Neural crest cell (in vitro differentiated cells): ENCODE measurements around the gene PODNL1. TPM values are rescaled to one million over a fixed set of nuclear protein-coding genes. Genes with fewer than 3 reads are reported as not detected.
"Not testable (repeated sequence)": the region's sequence is repeated elsewhere in the genome, so short reads cannot be mapped to it uniquely, and the experiment has no call there.

ENCODE experiments used
- DNase-seq: peaks from one replicate; pipeline ENCODE4 v3.0.0; 2021; ENCODE audit warnings: low read depth, mixed read lengths, low spot score
- H3K27ac Mint-ChIP-seq: one replicate; pipeline ENCODE4 v1.8.0; 2021; ENCODE audit warnings: mild to moderate bottlenecking, mixed read lengths; ENCODE audit not compliant: unreplicated experiment
- H3K27me3 Mint-ChIP-seq: 2 replicates; pipeline ENCODE4 v1.8.0; 2021; ENCODE audit warnings: low read depth, mild to moderate bottlenecking, mixed read lengths
- H3K36me3 Mint-ChIP-seq: 2 replicates; pipeline ENCODE4 v1.8.0; 2021; ENCODE audit warnings: low read depth, mild to moderate bottlenecking, mixed read lengths
- H3K4me1 Mint-ChIP-seq: 2 replicates; pipeline ENCODE4 v1.8.0; 2021; ENCODE audit warnings: mixed read lengths
- H3K4me3 Mint-ChIP-seq: one replicate; pipeline ENCODE4 v1.8.0; 2021; ENCODE audit warnings: mild to moderate bottlenecking, mixed read lengths
- H3K9me3 Mint-ChIP-seq: 2 replicates; pipeline ENCODE4 v1.8.0; 2021; ENCODE audit warnings: mixed read lengths
- total RNA-seq: library from RNA; stranded (reverse); gene quantifications from 2 replicates; pipeline ENCODE4 v1.2.1, GENCODE V29; 2021
- TF ChIP-seq, protein P1 (sequence below): fragments of 200-600 bp; sonication (generic); conservative IDR thresholded peaks from 2 replicates; pipeline ENCODE4 v1.5.0; 2021; ENCODE audit warnings: antibody characterized with exemption, mild to moderate bottlenecking

Gene PODNL1
- total RNA-seq, 1 donor from 2014 or later = 0.42 TPM

DNA sequence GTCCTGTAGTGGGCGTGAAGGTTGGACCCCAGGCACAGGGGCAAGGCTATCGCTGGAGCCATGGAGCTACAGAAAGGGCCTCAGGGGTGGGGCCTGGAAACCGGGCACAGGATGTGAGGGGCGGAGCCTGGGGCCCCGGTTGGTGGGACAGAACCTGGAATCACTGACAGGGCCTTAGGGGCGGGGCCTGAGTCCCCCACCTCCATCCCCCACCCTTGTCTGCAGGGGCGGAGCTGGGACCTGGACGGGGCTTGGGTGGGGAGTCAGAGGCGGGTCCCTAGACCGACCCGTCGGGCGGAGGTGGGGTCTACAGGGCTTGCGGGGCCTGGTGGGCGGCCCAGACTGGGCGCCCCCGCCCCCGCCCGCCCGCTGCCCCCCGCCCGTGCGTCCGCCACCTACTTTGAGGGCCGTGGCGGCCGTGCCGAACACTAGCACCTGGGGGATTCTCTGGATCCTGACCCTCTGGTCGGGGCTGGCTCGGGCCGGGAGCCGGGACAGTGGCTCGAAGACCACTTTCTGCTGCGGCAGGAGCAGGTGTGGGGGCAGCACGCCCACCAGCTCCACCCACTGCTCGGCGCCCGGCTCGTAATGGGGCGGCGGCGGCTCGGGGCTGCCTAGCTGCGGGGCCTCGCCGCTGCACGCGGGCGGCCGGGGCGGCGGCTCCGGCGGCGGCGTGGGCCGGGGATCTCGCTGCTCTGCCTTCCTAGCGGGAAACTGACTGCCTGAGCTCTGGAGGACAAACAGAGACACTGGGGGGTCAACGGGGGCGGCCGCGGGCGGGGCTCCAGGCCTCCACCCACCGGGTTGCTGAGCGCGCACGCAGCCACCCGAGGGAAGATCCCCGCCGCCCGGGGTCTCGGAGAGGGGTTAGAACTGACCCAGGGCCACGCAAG lies 40.4 kb upstream of the PODNL1 start:
- peak; percentile 67 for DNase-seq
- H3K36me3 Mint-ChIP-seq = peaks cover 2% of the 10 kb centered on the region
- H3K27ac Mint-ChIP-seq = no peak overlapping the region
- peak overlapping the region; percentile 54 for H3K4me3 Mint-ChIP-seq
- TF ChIP-seq, protein P1, sequence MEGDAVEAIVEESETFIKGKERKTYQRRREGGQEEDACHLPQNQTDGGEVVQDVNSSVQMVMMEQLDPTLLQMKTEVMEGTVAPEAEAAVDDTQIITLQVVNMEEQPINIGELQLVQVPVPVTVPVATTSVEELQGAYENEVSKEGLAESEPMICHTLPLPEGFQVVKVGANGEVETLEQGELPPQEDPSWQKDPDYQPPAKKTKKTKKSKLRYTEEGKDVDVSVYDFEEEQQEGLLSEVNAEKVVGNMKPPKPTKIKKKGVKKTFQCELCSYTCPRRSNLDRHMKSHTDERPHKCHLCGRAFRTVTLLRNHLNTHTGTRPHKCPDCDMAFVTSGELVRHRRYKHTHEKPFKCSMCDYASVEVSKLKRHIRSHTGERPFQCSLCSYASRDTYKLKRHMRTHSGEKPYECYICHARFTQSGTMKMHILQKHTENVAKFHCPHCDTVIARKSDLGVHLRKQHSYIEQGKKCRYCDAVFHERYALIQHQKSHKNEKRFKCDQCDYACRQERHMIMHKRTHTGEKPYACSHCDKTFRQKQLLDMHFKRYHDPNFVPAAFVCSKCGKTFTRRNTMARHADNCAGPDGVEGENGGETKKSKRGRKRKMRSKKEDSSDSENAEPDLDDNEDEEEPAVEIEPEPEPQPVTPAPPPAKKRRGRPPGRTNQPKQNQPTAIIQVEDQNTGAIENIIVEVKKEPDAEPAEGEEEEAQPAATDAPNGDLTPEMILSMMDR = no peak
- H3K9me3 Mint-ChIP-seq = no peaks in the 10 kb centered on the region
- H3K4me1 Mint-ChIP-seq = peaks cover 13% of the 10 kb centered on the region
- no peaks in the 10 kb centered on the region for H3K27me3 Mint-ChIP-seq

DNA sequence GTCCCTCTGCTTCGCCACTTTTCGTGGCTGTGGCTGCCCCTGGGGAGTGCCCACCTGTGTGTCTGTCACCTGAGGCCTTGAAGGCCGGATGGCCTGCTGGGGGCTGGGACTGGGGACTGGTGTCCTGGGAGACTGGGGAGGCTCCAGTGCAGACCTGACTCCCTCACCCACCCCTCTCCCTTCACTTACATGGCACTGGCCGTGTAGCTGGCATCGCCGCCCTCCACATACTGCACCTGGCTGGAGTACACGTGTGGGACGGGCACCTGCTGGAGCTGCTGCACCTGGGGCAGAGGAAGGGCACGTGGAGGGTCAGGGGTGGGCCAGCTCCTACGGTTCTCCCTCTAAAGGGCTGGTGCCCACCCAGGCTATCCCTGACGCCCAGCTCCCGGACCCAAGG lies 39.6 kb upstream of the PODNL1 start:
- Mint-ChIP-seq H3K9me3 (no peaks in the 10 kb centered on the region), H3K36me3 (peaks cover 2% of the 10 kb centered on the region), H3K27ac (no peak overlapping the region), H3K4me3 (no peak overlapping the region), H3K4me1 (peaks cover 13% of the 10 kb centered on the region), H3K27me3 (no peaks in the 10 kb centered on the region)
- no peak for DNase-seq
- TF ChIP-seq, protein P1 = no peak

DNA sequence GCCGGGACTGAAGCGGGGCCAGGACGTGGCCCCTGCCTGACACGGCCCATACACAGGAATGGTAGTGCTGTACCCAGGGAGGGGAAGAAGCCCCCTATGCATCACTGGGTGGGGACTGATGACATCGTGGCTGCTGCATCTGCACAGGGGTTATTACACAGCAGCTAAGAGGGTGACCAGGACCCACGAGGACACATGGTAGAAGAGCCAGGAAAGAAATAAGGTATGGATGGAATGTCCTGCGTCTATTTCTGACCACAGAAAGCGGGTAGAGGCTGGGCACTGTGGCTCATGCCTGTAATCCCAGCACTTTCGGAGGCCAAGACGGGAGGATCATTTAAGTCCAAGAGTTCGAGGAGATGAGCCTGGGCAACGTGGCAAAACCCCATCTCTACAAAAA lies 38.2 kb upstream of the PODNL1 start:
- H3K4me3 Mint-ChIP-seq = peak overlapping the region; percentile 44
- H3K4me1 Mint-ChIP-seq = peaks cover 13% of the 10 kb centered on the region
- no peaks in the 10 kb centered on the region for H3K9me3 Mint-ChIP-seq
- TF ChIP-seq, protein P1 = no peak
- no peak for DNase-seq
- H3K27ac Mint-ChIP-seq = no peak overlapping the region
- H3K36me3 Mint-ChIP-seq = peaks cover 2% of the 10 kb centered on the region
- H3K27me3 Mint-ChIP-seq = no peaks in the 10 kb centered on the region

DNA sequence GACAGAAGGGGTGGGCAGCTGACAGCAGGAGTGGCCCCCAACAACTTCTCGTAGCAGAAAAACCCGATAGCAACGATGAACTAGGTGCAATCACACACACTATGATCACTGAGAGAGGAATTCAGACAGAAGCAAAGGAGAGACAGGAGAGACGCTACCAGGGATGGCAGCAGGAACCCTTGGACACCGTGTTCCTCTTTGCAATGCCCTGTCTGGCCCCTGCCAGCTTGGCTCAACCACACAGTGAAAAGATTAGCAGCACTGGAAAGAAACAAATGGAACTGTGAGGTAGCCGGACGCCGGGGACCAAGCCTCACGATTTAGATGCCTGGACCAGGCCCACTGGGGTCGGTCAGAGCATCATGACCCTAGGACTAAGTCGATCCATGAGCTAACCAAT lies 37.7 kb upstream of the PODNL1 start:
- no peak for DNase-seq
- peak overlapping the region; percentile 17 for H3K4me3 Mint-ChIP-seq
- no peaks in the 10 kb centered on the region for H3K9me3 Mint-ChIP-seq
- no peak overlapping the region for H3K27ac Mint-ChIP-seq
- H3K36me3 Mint-ChIP-seq = peaks cover 2% of the 10 kb centered on the region
- H3K27me3 Mint-ChIP-seq = no peaks in the 10 kb centered on the region
- peaks cover 13% of the 10 kb centered on the region for H3K4me1 Mint-ChIP-seq
- TF ChIP-seq, protein P1 = no peak

DNA sequence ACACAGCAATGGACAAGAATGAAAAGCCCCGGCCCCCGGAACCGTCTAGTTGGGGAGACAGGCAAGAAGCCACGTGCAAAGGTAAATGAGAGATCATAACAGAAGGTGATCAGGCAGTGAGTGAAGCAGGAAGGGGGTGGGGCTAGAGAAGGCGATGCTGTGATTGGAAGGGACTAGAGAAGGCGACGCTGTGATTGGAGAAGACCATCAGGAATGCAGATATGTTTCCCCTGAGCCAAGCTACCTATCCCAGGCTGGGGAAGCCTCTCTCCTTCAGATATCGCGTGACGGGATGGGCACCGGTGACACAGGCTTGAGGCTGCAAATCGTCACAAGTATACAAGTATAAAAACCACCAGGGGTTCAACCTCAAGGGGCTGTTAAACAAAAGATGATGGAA lies 35.9 kb upstream of the PODNL1 start:
- H3K4me3 Mint-ChIP-seq = peak overlapping the region; percentile 18
- no peaks in the 10 kb centered on the region for H3K9me3 Mint-ChIP-seq
- peaks cover 7% of the 10 kb centered on the region for H3K4me1 Mint-ChIP-seq
- DNase-seq = no peak
- no peaks in the 10 kb centered on the region for H3K27me3 Mint-ChIP-seq
- H3K36me3 Mint-ChIP-seq = peaks cover 3% of the 10 kb centered on the region
- H3K27ac Mint-ChIP-seq = no peak overlapping the region
- TF ChIP-seq, protein P1 = no peak

DNA sequence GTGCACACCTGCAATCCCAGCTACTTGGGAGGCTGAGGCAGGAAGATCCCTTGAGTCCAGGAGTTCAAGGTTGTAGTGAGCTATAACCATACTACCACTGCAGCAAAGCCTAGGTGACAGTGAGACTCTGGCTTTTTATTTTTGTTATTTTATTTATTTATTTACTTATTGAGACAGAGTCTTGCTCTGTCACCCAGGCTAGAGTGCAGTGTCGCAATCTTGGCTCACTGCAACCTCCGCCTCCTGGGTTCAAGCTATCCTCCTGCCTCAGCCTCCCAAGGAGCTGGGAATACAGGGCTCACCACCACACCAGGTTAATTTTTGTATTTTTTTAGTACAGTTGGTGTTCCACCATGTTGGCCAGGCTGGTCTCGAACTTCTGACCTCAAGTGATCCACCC lies 35.3 kb upstream of the PODNL1 start:
- not testable (repeated sequence) for H3K4me3 Mint-ChIP-seq, H3K4me1 Mint-ChIP-seq, DNase-seq, H3K27me3 Mint-ChIP-seq, H3K36me3 Mint-ChIP-seq, H3K9me3 Mint-ChIP-seq, H3K27ac Mint-ChIP-seq
